Natural killer cell (primary cell): ENCODE data around the gene ADAM19. TPM values are rescaled to one million over a fixed set of nuclear protein-coding genes. Genes with fewer than 3 reads are reported as not detected.

ENCODE experiments used
- ATAC-seq, 3 donors: fragments of 150-1000 bp in 2 of 3; fragments of 200-7000 bp in 1 of 3; cut with Tn5 transposase; 1 replicate in 1 of 3; 2 replicates in 2 of 3; pipeline ENCODE4 v1.10.0; 2021; ENCODE audit warnings: mild to moderate bottlenecking in 2 of 3, moderate library complexity in 2 of 3
- DNase-seq, 2 donors: peaks; one replicate each; pipeline versions ENCODE4 v3.0.0 to v3.0.0-alpha.2; 2013 to 2021; ENCODE audit warnings: mixed read lengths in 1 of 2
- H3K27ac ChIP-seq: one replicate; pipeline ENCODE4 v1.5.1; 2013; ENCODE audit warnings: mild to moderate bottlenecking, low read length
- H3K27me3 ChIP-seq: one replicate; pipeline ENCODE4 v1.6.1; 2013; ENCODE audit warnings: low read length; ENCODE audit not compliant: control insufficient read depth, insufficient read depth
- H3K36me3 ChIP-seq: one replicate; pipeline ENCODE4 v1.6.1; 2013; ENCODE audit warnings: low read length; ENCODE audit not compliant: control insufficient read depth, insufficient read depth
- H3K4me1 ChIP-seq: one replicate; pipeline ENCODE4 v1.6.1; 2013; ENCODE audit warnings: low read length; ENCODE audit not compliant: control insufficient read depth, insufficient read depth
- H3K4me3 ChIP-seq: one replicate; pipeline ENCODE4 v1.5.1; 2013; ENCODE audit warnings: low read length
- H3K9me3 ChIP-seq: one replicate; pipeline ENCODE4 v1.6.1; 2013; ENCODE audit warnings: low read length; ENCODE audit not compliant: control insufficient read depth, insufficient read depth
- H3K27ac Mint-ChIP-seq, 2 donors: one replicate each; pipeline ENCODE4 v1.8.0; 2022; ENCODE audit warnings: mild to moderate bottlenecking in 2 of 2, mixed read lengths in 2 of 2, moderate library complexity in 1 of 2
- H3K27me3 Mint-ChIP-seq, 2 donors: one replicate each; pipeline ENCODE4 v1.8.0; 2022; ENCODE audit warnings: low read depth in 2 of 2, mixed read lengths in 2 of 2
- H3K36me3 Mint-ChIP-seq: one replicate; pipeline ENCODE4 v1.8.0; 2022; ENCODE audit warnings: mixed read lengths
- H3K4me1 Mint-ChIP-seq, 2 donors: one replicate each; pipeline ENCODE4 v1.8.0; 2022; ENCODE audit warnings: mixed read lengths in 2 of 2
- H3K4me3 Mint-ChIP-seq: one replicate; pipeline ENCODE4 v1.8.0; 2022; ENCODE audit warnings: mild to moderate bottlenecking, moderate library complexity, mixed read lengths
- H3K9me3 Mint-ChIP-seq, 2 donors: one replicate each; pipeline ENCODE4 v1.8.0; 2022; ENCODE audit warnings: mixed read lengths in 2 of 2
- CTCF ChIP-seq: fragments of 200-600 bp; IDR thresholded peaks from one replicate; pipeline ENCODE4 v1.8.0; 2022; ENCODE audit warnings: antibody characterized with exemption
- WGBS: methylation state at CpG from one replicate; pipeline ENCODE4 v1.1.7; 2013; ENCODE audit warnings: missing lambda C conversion rate; ENCODE audit not compliant: insufficient coverage; 5-methylcytosine and 5-hydroxymethylcytosine counted together
- intact Hi-C: fragments of 100-400 bp; cut with micrococcal nuclease; formaldehyde crosslinking; loops from one replicate; pipeline ENCODE4 v1.14.2; 2022
- total RNA-seq, 4 donors: library from RNA; stranded (reverse); fragments of 120-200 nt in 1 of 4; gene quantifications; one replicate each; pipeline versions ENCODE4 v1.2.3 to v1.2.4, GENCODE V29; 2013 to 2022

The ADAM19 gene
- total RNA-seq, 3 donors from 2014 or later (not counting 1 experiment from before 2014, with no cell fraction given) = 1.2 to 28.0 (median 4.7) TPM

GRCh38 chr5:157492886-157493285, 82.7 kb downstream of the ADAM19 start:
- Histone ChIP-seq H3K4me1 (peaks cover 4% of the 10 kb centered on the region), H3K9me3 (no peaks in the 10 kb centered on the region), H3K27ac (no peak overlapping the region), H3K27me3 (no peaks in the 10 kb centered on the region), H3K4me3 (no peak overlapping the region), H3K36me3 (no peaks in the 10 kb centered on the region)
- 99% methylated on average over 9 of the region's 9 CpGs for WGBS
- intact Hi-C loops = no loop called here
- DNase-seq (no peak), ATAC-seq (no peak)
- Mint-ChIP-seq H3K4me1 (no peaks in the 10 kb centered on the region), H3K9me3 (peaks cover 0 to 2% of the 10 kb centered on the region in 2 donors), H3K27me3 (no peaks in the 10 kb centered on the region), H3K36me3 (no peaks in the 10 kb centered on the region), H3K4me3 (no peak overlapping the region), H3K27ac (no peak overlapping the region)
- TF ChIP-seq CTCF = no peak

GRCh38 chr5:157491471-157491995, 84.0 kb downstream of the ADAM19 start:
- Histone ChIP-seq H3K4me3 (no peak overlapping the region), H3K36me3 (no peaks in the 10 kb centered on the region), H3K27me3 (no peaks in the 10 kb centered on the region), H3K4me1 (peaks cover 13% of the 10 kb centered on the region), H3K27ac (no peak overlapping the region), H3K9me3 (no peaks in the 10 kb centered on the region)
- 95% methylated on average over 11 of the region's 11 CpGs for WGBS
- peaks cover 0 to 2% of the 10 kb centered on the region in 2 donors for H3K9me3 Mint-ChIP-seq
- H3K27ac Mint-ChIP-seq = no peak overlapping the region
- TF ChIP-seq CTCF = no peak
- intact Hi-C loops = no loop called here
- ATAC-seq (no peak), DNase-seq (no peak)
- no peak overlapping the region for H3K4me3 Mint-ChIP-seq
- no peaks in the 10 kb centered on the region for H3K36me3 Mint-ChIP-seq
- H3K4me1 Mint-ChIP-seq = peaks cover 7 to 8% of the 10 kb centered on the region in 2 donors
- H3K27me3 Mint-ChIP-seq = no peaks in the 10 kb centered on the region

GRCh38 chr5:157487358-157487757, 88.2 kb downstream of the ADAM19 start:
- intact Hi-C loops = no loop called here
- peak overlapping the region; percentile 87 for H3K27ac ChIP-seq

More at GRCh38 chr5:157487358-157487757, 88.2 kb downstream of the ADAM19 start:
- H3K4me1 ChIP-seq = peaks cover 32% of the 10 kb centered on the region
- Mint-ChIP-seq H3K4me1 (peaks cover 8 to 10% of the 10 kb centered on the region in 2 donors), H3K4me3 (no peak overlapping the region), H3K27ac (no peak overlapping the region), H3K36me3 (no peaks in the 10 kb centered on the region), H3K27me3 (no peaks in the 10 kb centered on the region), H3K9me3 (no peaks in the 10 kb centered on the region)
- TF ChIP-seq CTCF = no peak
- H3K27me3 ChIP-seq = no peaks in the 10 kb centered on the region
- no peaks in the 10 kb centered on the region for H3K36me3 ChIP-seq
- WGBS = 39% methylated on average over 3 of the region's 3 CpGs
- DNase-seq (peak in 1 of 2 donors; percentile 12), ATAC-seq (no peak)
- no peaks in the 10 kb centered on the region for H3K9me3 ChIP-seq
- H3K4me3 ChIP-seq = no peak overlapping the region
